Sciatic nerve (tissue), 1 donor: Measurements from ENCODE around the gene GPX5. TPM values are rescaled to one million over a fixed set of nuclear protein-coding genes. Genes with fewer than 3 reads are reported as not detected.

Experiments
- total RNA-seq: library from RNA; stranded (reverse); fragmentation: NEBNext Ultra II Directional; extraction: Animal tissue kit (Norgen Biotek cat#: 25700); gene quantifications from one replicate; pipeline ENCODE4 v1.2.1, GENCODE V29; 2021
- donor health status: DM: no; HTN: no; CAD: no.

The GPX5 gene
- total RNA-seq, 1 donor from 2014 or later, result not detected

Other genes starting within 250 kb of the GPX5 start
- 4.9 TPM for gene PGBD1, start 244.3 kb upstream of the GPX5 start, total RNA-seq
- 17.4 TPM for gene ZSCAN31, start 189.7 kb upstream of the GPX5 start, total RNA-seq
- 7.8 TPM for gene ZKSCAN3, start 175.9 kb upstream of the GPX5 start, total RNA-seq
- gene ZSCAN12, start 126.1 kb upstream of the GPX5 start, total RNA-seq, result 7.3 TPM
- gene ZSCAN23, start 82.4 kb upstream of the GPX5 start, total RNA-seq, result 6.5 TPM
- not detected for gene GPX6, start 10.1 kb upstream of the GPX5 start, total RNA-seq